HepG2 (cell line): ENCODE results near the gene TBCD. TPM values are rescaled to one million over a fixed set of nuclear protein-coding genes. Genes with fewer than 3 reads are reported as not detected.
A peak's percentile ranks its signal among the peaks of the same experiment; 100 is the strongest.

Experiments
- ATAC-seq: fragments of 200-7000 bp; cut with Tn5 transposase; 3 replicates; pipeline ENCODE4 v1.9.1; 2020; ENCODE audit warnings: mild to moderate bottlenecking, moderate library complexity
- BruUV-seq: library from RNA; stranded (reverse); fragments of 400-500 nt; replicated peaks from 2 replicates; lab custom pipeline; 2021; lab: Mats Ljungman, UMichigan
- CTCF ChIA-PET: fragments of 300-600 bp; formaldehyde crosslinking; extraction: SDS; loops from one replicate; lab custom pipeline; 2021; ENCODE audit warnings: low total read pairs, inconsistent platforms, low intra/inter-chr PET ratio; lab: Yijun Ruan, JAX
- POLR2A ChIA-PET: fragments of 350-600 bp; sonication (Branson Sonifier 250); formaldehyde crosslinking; loops from one replicate; lab custom pipeline; 2020; ENCODE audit warnings: antibody characterized with exemption, inconsistent platforms; lab: Yijun Ruan, JAX
- DNase-seq: peaks from one replicate; pipeline ENCODE4 v3.0.0-alpha.2; 2015; ENCODE audit warnings: low spot score
- FAIRE-seq: peaks from 3 replicates; lab custom pipeline; 2011; peaks lifted over from hg19 to GRCh38; lab: Jason Lieb, UNC
- H2AFZ ChIP-seq: one replicate; pipeline ENCODE4 v1.6.1; 2011; ENCODE audit warnings: low read length, inconsistent platforms
- H3K27ac ChIP-seq: fragments of 300-600 bp; 3 replicates; pipeline ENCODE4 v1.8.0; 2011; ENCODE audit warnings: mixed run types, mild to moderate bottlenecking, mixed read lengths, low read length, inconsistent platforms; ENCODE audit not compliant: insufficient read depth; ENCODE audit errors: extremely low read length
- H3K27me3 ChIP-seq, 2 experiments: fragments of 200-600 bp in 1 of 2; 2 replicates in 1 of 2; 3 replicates in 1 of 2; pipeline versions ENCODE4 v1.6.0 to v1.8.0; 2011; ENCODE audit warnings: low read length in 2 of 2, mild to moderate bottlenecking in 2 of 2, moderate library complexity in 2 of 2, inconsistent platforms in 1 of 2; ENCODE audit not compliant: insufficient read depth in 2 of 2, control insufficient read depth in 1 of 2
- H3K36me3 ChIP-seq, 2 experiments: fragments of 200-600 bp in 1 of 2; replicated peaks in 1 of 2; 2 replicates in 1 of 2; 3 replicates in 1 of 2; pipeline versions ENCODE4 v1.5.1 to v1.8.0; 2011; ENCODE audit warnings: low read length in 2 of 2, inconsistent platforms in 1 of 2; ENCODE audit not compliant: insufficient read depth in 2 of 2, control insufficient read depth in 1 of 2
- H3K4me1 ChIP-seq: 2 replicates; pipeline ENCODE4 v1.5.1; 2012; ENCODE audit warnings: low read length, inconsistent platforms; ENCODE audit not compliant: insufficient read depth
- H3K4me2 ChIP-seq: 2 replicates; pipeline ENCODE4 v1.6.0; 2011; ENCODE audit warnings: low read depth, low read length, inconsistent platforms
- H3K4me3 ChIP-seq, 3 experiments: fragments of 200-600 bp in 1 of 3; sonication (generic), shearing (Covaris generic) in 1 of 3; replicated peaks in 1 of 3; 2 replicates each; pipeline ENCODE4 v1.5.1; 2011 to 2016; ENCODE audit warnings: low read length in 3 of 3, inconsistent platforms in 2 of 3, low read depth in 2 of 3, mild to moderate bottlenecking in 2 of 3, control low read depth in 1 of 3, mixed read lengths in 1 of 3; ENCODE audit not compliant: insufficient read depth in 1 of 3
- H3K79me2 ChIP-seq: one replicate; pipeline ENCODE4 v1.6.1; 2011; ENCODE audit warnings: low read length, inconsistent platforms; ENCODE audit not compliant: insufficient read depth
- H3K9ac ChIP-seq: 2 replicates; pipeline ENCODE4 v1.6.0; 2011; ENCODE audit warnings: mild to moderate bottlenecking, low read depth, low read length, inconsistent platforms; ENCODE audit not compliant: insufficient read depth
- H3K9me3 ChIP-seq: 2 replicates; pipeline ENCODE4 v1.5.1; 2012; ENCODE audit warnings: mild to moderate bottlenecking, low read length
- H4K20me1 ChIP-seq: 2 replicates; pipeline ENCODE4 v1.6.0; 2011; ENCODE audit warnings: inconsistent platforms, mild to moderate bottlenecking, low read length, moderate library complexity; ENCODE audit not compliant: insufficient read depth
- AGO2 ChIP-seq: fragments of 200-400 bp; formaldehyde crosslinking; optimal IDR thresholded peaks from 2 replicates; pipeline ENCODE3; 2017; ENCODE audit warnings: mild to moderate bottlenecking, low read depth, low read length, moderate library complexity
- RBM22 ChIP-seq: fragments of 200-400 bp; formaldehyde crosslinking; optimal IDR thresholded peaks from 2 replicates; pipeline ENCODE3; 2017; ENCODE audit warnings: mild to moderate bottlenecking, low read length, moderate library complexity
- SCMH1 ChIP-seq: sonication (generic); formaldehyde crosslinking; IDR thresholded peaks from 2 replicates; pipeline ENCODE4 v1.9.0; 2021; ENCODE audit warnings: missing genetic modification reagents, mild to moderate bottlenecking, borderline replicate concordance
- WGBS: methylation state at CpG from one replicate; pipeline ENCODE4 v1.1.6; 2017; ENCODE audit warnings: low lambda C conversion rate; 5-methylcytosine and 5-hydroxymethylcytosine counted together
- in situ Hi-C: cut with HindIII; loops from 2 replicates; pipeline ENCODE4 v1.10.0; 2017; ENCODE audit warnings: low pct_unique_long_range_greater_than_20kb; ENCODE audit not compliant: extremely low pct_ligation_motif_present
- intact Hi-C: fragments of 100-400 bp; cut with micrococcal nuclease; formaldehyde crosslinking; loops from one replicate; pipeline ENCODE4 v1.10.0; 2022; ENCODE audit not compliant: unreplicated experiment
- polyA plus RNA-seq, 8 experiments: library from polyadenylated mRNA; depleted of rRNA in 3 of 8; stranded (reverse) in 7 of 8; unstranded in 1 of 8; fragments of >200 nt; fragmentation: Illumina TruSeq in 4 of 8; extraction: Trizol in 4 of 8; gene quantifications; 2 replicates each; pipeline versions ENCODE4 v1.2.1 to v1.2.3, GENCODE V29; 2011 to 2016; ENCODE audit warnings: low read depth in 4 of 8, missing spikeins in 1 of 8, mixed read lengths in 1 of 8; ENCODE audit not compliant: insufficient read depth in 1 of 8
- total RNA-seq, 5 experiments: library from RNA; depleted of rRNA; stranded (reverse); fragments of >200 nt; fragmentation: Illumina TruSeq; extraction: Trizol; gene quantifications; 2 replicates each; pipeline ENCODE4 v1.2.3, GENCODE V29; 2016; ENCODE audit warnings: low read depth in 1 of 5
- TF ChIP-seq, protein P1 (sequence below): IDR thresholded peaks from 2 replicates; pipeline ENCODE4 v1.4.0; 2020; ENCODE audit warnings: mild to moderate bottlenecking, missing genetic modification reagents
- TF ChIP-seq, protein P2 (sequence below): sonication (generic); formaldehyde crosslinking; IDR thresholded peaks from 2 replicates; pipeline ENCODE4 v1.8.0; 2022; ENCODE audit warnings: mild to moderate bottlenecking, missing genetic modification reagents, moderate library complexity

TBCD gene
- total and polyA plus RNA-seq, 2 of the 13 experiments (the other 11 are each of a cell fraction or from before 2014, with no cell fraction given) = 33.9 to 54.8 TPM

DNA sequence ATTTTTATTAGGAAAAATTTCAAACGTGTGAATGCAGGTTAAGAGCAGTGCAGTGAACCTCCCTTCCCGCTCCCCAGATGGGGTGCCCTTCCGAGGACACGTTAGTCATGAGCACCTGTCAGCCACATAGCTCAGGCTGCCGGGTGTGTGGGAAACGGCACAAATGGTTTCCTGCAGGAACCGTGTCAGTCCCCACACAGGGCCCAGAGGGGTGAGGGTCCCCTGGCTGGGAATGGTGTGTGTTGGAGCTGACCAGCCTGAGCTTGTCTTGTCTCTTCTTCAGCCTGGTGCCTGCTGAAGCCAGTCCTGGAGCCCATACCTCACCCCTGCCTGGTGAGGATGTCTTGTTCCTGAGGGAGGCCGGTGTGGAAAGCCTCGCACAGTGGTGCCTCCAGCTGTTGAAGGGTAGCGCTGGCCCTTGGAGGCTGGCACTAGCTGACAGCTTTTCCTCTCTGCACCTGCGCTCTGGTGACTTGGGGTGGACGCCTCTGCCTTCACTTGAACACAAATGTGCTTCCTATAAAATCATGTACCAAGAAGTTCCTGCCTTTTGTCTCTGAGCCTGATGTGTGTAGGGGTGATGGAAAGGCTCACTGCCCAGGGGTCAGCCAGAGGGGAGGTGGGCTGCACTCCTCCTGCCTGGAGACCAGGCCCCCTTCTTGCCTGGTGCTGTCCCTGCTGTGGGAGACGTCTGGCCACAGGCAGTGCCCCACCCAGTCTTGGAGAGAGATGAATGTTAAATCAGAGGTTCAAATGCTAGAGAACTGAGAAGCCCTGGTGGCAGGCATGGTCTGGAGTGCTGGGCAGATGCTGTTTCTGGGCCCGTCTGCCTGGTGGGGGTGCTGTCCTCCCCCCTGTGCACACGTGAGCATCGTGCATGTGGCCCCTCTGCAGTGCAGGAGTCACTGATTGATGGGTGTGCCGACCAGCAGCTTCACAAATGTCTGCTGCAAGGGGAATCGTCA is 190.6 kb downstream of the TBCD start (continued):
- TF ChIP-seq, protein P1, sequence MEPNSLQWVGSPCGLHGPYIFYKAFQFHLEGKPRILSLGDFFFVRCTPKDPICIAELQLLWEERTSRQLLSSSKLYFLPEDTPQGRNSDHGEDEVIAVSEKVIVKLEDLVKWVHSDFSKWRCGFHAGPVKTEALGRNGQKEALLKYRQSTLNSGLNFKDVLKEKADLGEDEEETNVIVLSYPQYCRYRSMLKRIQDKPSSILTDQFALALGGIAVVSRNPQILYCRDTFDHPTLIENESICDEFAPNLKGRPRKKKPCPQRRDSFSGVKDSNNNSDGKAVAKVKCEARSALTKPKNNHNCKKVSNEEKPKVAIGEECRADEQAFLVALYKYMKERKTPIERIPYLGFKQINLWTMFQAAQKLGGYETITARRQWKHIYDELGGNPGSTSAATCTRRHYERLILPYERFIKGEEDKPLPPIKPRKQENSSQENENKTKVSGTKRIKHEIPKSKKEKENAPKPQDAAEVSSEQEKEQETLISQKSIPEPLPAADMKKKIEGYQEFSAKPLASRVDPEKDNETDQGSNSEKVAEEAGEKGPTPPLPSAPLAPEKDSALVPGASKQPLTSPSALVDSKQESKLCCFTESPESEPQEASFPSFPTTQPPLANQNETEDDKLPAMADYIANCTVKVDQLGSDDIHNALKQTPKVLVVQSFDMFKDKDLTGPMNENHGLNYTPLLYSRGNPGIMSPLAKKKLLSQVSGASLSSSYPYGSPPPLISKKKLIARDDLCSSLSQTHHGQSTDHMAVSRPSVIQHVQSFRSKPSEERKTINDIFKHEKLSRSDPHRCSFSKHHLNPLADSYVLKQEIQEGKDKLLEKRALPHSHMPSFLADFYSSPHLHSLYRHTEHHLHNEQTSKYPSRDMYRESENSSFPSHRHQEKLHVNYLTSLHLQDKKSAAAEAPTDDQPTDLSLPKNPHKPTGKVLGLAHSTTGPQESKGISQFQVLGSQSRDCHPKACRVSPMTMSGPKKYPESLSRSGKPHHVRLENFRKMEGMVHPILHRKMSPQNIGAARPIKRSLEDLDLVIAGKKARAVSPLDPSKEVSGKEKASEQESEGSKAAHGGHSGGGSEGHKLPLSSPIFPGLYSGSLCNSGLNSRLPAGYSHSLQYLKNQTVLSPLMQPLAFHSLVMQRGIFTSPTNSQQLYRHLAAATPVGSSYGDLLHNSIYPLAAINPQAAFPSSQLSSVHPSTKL (CRISPR knock-in tag) = no peak
- TF ChIP-seq, protein P2, sequence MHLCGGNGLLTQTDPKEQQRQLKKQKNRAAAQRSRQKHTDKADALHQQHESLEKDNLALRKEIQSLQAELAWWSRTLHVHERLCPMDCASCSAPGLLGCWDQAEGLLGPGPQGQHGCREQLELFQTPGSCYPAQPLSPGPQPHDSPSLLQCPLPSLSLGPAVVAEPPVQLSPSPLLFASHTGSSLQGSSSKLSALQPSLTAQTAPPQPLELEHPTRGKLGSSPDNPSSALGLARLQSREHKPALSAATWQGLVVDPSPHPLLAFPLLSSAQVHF (CRISPR knock-in tag) = no peak
- TF ChIP-seq, all 625 proteins: peak for 3

DNA sequence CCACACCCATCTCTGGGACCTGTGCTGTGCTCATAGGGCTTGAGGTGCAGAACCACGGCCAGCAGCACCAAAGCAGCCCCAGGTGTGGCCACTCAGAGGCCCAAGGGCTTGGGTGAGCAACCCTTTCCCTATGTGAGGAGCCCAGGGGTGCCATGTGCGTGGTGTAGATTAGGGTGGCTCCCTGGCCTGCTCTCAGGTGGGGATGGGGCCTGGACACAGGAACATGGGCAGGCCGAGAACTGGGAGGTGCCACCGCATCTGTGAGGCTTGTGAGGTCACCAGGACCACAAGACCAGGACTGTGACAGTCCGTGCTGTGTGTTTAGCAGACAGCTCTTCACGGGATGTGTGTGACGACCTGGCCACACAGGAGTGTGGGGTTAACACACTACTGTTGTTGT is 191.5 kb downstream of the TBCD start:
- no peak for DNase-seq

More for the DNA sequence above, 191.5 kb downstream of the TBCD start:
- in situ Hi-C loops = no loop called here
- Histone ChIP-seq H4K20me1 (no peaks in the 10 kb centered on the region), H3K9ac (no peak overlapping the region), H3K9me3 (peaks cover 19% of the 10 kb centered on the region), H3K4me3 (no peak overlapping the region), H3K4me2 (no peak overlapping the region), H3K27me3 (no peaks in the 10 kb centered on the region), H3K4me1 (no peaks in the 10 kb centered on the region), H3K36me3 (peaks cover 20 to 58% of the 10 kb centered on the region in 2 experiments), H2AFZ (no peak overlapping the region)
- intact Hi-C loops = no loop called here
- 98% methylated on average over 7 of the region's 7 CpGs for WGBS
- CTCF ChIA-PET = no interaction called here
- BruUV-seq = no TSS peak
- TF ChIP-seq RBM22 (peak; percentile 62), AGO2 (peak; percentile 32), SCMH1 (CRISPR knock-in tag) (no peak)
- TF ChIP-seq, all 625 proteins: peak for 2
- FAIRE-seq (no peak), ATAC-seq (no peak)
- Histone ChIP-seq H3K79me2 (no peaks in the 10 kb centered on the region), H3K27ac (no peak overlapping the region)
- POLR2A ChIA-PET = no interaction called here
